ENCODE results near the gene SNF8.
A peak's percentile ranks its signal among the peaks of the same experiment; 100 is the strongest.

The SNF8 gene

DNA sequence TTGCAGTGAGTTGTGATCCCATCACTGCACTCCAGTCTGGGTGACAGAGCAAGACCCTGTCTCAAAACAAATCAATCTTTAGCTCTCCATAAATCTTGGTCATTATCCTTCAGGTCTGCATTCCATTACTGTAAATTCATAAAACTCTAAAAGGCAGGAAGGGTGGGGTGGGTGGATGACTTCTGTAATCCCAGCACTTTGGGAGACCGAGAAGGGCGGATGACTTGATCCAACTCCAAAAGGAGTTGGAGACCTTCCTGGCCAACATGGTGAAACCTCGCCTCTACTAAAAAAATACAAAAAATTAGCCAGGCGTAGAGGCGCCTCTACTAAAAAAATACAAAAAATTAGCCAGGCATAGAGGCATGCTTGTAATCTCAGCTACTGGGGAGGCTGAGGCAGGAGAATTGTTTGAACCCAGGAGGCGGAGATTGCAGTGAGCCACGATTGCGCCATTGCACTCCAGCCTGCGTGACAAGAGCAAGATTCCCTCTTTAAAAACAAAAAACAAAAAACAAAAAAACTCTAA, 38.6 kb downstream of the SNF8 start:
- TF ChIP-seq KLF1 (tag by site-specific recombination; IDR thresholded peaks at IDR 0.05) (peak; percentile 56; the same call in 1 of the 2 replicates), KLF10 (tag by site-specific recombination; IDR thresholded peaks at IDR 0.05) (no peak), ZNF214 (tag by site-specific recombination; IDR thresholded peaks at IDR 0.05; ENCODE audit: borderline replicate concordance) (no peak), ZBTB20 (tag by site-specific recombination; IDR thresholded peaks at IDR 0.05) (no peak), ZNF521 (tag by site-specific recombination; IDR thresholded peaks at IDR 0.05) (no peak)
- TF ChIP-seq, protein P1, sequence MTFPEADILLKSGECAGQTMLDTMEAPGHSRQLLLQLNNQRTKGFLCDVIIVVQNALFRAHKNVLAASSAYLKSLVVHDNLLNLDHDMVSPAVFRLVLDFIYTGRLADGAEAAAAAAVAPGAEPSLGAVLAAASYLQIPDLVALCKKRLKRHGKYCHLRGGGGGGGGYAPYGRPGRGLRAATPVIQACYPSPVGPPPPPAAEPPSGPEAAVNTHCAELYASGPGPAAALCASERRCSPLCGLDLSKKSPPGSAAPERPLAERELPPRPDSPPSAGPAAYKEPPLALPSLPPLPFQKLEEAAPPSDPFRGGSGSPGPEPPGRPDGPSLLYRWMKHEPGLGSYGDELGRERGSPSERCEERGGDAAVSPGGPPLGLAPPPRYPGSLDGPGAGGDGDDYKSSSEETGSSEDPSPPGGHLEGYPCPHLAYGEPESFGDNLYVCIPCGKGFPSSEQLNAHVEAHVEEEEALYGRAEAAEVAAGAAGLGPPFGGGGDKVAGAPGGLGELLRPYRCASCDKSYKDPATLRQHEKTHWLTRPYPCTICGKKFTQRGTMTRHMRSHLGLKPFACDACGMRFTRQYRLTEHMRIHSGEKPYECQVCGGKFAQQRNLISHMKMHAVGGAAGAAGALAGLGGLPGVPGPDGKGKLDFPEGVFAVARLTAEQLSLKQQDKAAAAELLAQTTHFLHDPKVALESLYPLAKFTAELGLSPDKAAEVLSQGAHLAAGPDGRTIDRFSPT (tag by site-specific recombination; IDR thresholded peaks at IDR 0.05) = no peak
- Histone ChIP-seq H3K27ac (ENCODE audit: extremely low read depth, low read depth, low read length) (no peak overlapping the region), H3K4me3 (ENCODE audit: low read depth, low read length) (no peak overlapping the region), H3K9me3 (ENCODE audit: control insufficient read depth, insufficient read depth, low read depth, low read length) (no peaks in the 10 kb centered on the region), H3K4me1 (ENCODE audit: control insufficient read depth, insufficient read depth, low read length) (peaks cover 16% of the 10 kb centered on the region), H3K36me3 (ENCODE audit: control insufficient read depth in 2 of 2, insufficient read depth in 1 of 2, low read length in 2 of 2) (peaks cover 8 to 12% of the 10 kb centered on the region in 2 experiments; a peak in 2 of 3 replicates)
- POLR2A ChIA-PET = interaction anchor here (0.8 to 7.5 kb wide), 3 partner anchors 12 to 90 kb away, joined by 3 to 106 read pairs (median 3); partner anchors contain the start of genes ATP5MC1 and SNF8
- CTCF ChIA-PET = interaction anchor here (0.6 kb wide), 1 partner anchor 44 kb away, joined by 3 read pairs; no protein-coding TSS in a partner anchor

DNA sequence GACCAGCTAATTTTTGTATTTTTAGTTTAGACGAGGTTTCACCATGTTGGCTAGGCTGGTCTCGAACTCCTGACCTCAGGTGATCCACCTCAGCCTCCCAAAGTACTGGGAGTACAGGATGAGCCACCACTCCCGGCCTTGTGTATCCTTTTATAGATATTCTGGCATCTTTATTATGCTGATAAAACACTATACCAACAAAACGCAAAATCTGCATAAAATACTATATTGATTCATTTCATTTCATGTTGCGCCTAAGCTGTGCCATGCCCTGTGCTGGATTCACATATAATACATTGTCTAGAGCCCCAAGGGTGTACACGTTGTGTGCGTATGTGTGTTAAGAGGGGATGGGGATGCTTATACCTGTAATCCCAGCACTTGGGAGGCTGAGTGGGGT, 40.2 kb downstream of the SNF8 start:
- POLR2A ChIA-PET = interaction anchor here (0.6 to 7.5 kb wide), 5 partner anchors 10 to 1087 kb away, joined by 3 to 106 read pairs (median 4); partner anchors contain the start of gene ATP5MC1

More for the DNA sequence above, 40.2 kb downstream of the SNF8 start:
- Histone ChIP-seq H3K9me3 (ENCODE audit: control insufficient read depth, insufficient read depth, low read depth, low read length) (no peaks in the 10 kb centered on the region), H3K4me1 (ENCODE audit: control insufficient read depth, insufficient read depth, low read length) (peaks cover under 1% of the 10 kb centered on the region; the same call in 1 of the 2 replicates), H3K4me3 (ENCODE audit: low read depth, low read length) (no peak overlapping the region), H3K27ac (ENCODE audit: extremely low read depth, low read depth, low read length) (no peak overlapping the region), H3K36me3 (ENCODE audit: control insufficient read depth in 2 of 2, insufficient read depth in 1 of 2, low read length in 2 of 2) (no peaks in the 10 kb centered on the region; a peak in 1 of 3 replicates)
- CTCF ChIA-PET = interaction anchor here (1.0 to 1.2 kb wide), 2 partner anchors 12 to 128 kb away, joined by 3 to 4 read pairs; partner anchors contain the start of gene ATP5MC1
- TF ChIP-seq GLI2 (tag by site-specific recombination; IDR thresholded peaks at IDR 0.05; ENCODE audit: borderline replicate concordance, low read depth) = no peak
- no peak for TF ChIP-seq ZNF146 (tag by site-specific recombination; IDR thresholded peaks at IDR 0.05)
- no peak for TF ChIP-seq MYNN (tag by site-specific recombination; IDR thresholded peaks at IDR 0.05; ENCODE audit: borderline replicate concordance)
- no peak for TF ChIP-seq ZBTB7A (tag by site-specific recombination; IDR thresholded peaks at IDR 0.05; ENCODE audit: low read depth)
- no peak for TF ChIP-seq WT1 (tag by site-specific recombination; IDR thresholded peaks at IDR 0.05)
- no peak for TF ChIP-seq ZSCAN30 (tag by site-specific recombination; IDR thresholded peaks at IDR 0.05)
- TF ChIP-seq ZFP3 (tag by site-specific recombination; IDR thresholded peaks at IDR 0.05; ENCODE audit: low read depth) = no peak
- no peak for TF ChIP-seq ZNF830 (tag by site-specific recombination; IDR thresholded peaks at IDR 0.05; ENCODE audit: low read depth)
- TF ChIP-seq, protein P2, sequence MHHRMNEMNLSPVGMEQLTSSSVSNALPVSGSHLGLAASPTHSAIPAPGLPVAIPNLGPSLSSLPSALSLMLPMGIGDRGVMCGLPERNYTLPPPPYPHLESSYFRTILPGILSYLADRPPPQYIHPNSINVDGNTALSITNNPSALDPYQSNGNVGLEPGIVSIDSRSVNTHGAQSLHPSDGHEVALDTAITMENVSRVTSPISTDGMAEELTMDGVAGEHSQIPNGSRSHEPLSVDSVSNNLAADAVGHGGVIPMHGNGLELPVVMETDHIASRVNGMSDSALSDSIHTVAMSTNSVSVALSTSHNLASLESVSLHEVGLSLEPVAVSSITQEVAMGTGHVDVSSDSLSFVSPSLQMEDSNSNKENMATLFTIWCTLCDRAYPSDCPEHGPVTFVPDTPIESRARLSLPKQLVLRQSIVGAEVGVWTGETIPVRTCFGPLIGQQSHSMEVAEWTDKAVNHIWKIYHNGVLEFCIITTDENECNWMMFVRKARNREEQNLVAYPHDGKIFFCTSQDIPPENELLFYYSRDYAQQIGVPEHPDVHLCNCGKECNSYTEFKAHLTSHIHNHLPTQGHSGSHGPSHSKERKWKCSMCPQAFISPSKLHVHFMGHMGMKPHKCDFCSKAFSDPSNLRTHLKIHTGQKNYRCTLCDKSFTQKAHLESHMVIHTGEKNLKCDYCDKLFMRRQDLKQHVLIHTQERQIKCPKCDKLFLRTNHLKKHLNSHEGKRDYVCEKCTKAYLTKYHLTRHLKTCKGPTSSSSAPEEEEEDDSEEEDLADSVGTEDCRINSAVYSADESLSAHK (tag by site-specific recombination; IDR thresholded peaks at IDR 0.05) = no peak
- TF ChIP-seq, protein P3, sequence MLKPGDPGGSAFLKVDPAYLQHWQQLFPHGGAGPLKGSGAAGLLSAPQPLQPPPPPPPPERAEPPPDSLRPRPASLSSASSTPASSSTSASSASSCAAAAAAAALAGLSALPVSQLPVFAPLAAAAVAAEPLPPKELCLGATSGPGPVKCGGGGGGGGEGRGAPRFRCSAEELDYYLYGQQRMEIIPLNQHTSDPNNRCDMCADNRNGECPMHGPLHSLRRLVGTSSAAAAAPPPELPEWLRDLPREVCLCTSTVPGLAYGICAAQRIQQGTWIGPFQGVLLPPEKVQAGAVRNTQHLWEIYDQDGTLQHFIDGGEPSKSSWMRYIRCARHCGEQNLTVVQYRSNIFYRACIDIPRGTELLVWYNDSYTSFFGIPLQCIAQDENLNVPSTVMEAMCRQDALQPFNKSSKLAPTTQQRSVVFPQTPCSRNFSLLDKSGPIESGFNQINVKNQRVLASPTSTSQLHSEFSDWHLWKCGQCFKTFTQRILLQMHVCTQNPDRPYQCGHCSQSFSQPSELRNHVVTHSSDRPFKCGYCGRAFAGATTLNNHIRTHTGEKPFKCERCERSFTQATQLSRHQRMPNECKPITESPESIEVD (tag by site-specific recombination; IDR thresholded peaks at IDR 0.05) = no peak
- no peak for TF ChIP-seq SCRT2 (tag by site-specific recombination; IDR thresholded peaks at IDR 0.05)
- no peak for TF ChIP-seq EGR2 (tag by site-specific recombination; IDR thresholded peaks at IDR 0.05; ENCODE audit: low read depth)
- no peak for TF ChIP-seq ZFP37 (tag by site-specific recombination; IDR thresholded peaks at IDR 0.05)
- no peak for TF ChIP-seq ZNF624 (tag by site-specific recombination; IDR thresholded peaks at IDR 0.05)
- no peak for TF ChIP-seq ZNF114 (tag by site-specific recombination; IDR thresholded peaks at IDR 0.05)

Data from HEK293 (cell line).